ENCODE data around the gene WWC1.

WWC1 gene

GRCh38 chr5:168401880-168402279, 110.4 kb downstream of the WWC1 start:
- no peak overlapping the region for H3K27ac ChIP-seq (ENCODE audit: low read depth in 2 of 2, low read length in 2 of 2)
- H3K4me1 ChIP-seq (ENCODE audit: control insufficient read depth in 2 of 2, insufficient read depth in 2 of 2, low read length in 2 of 2), result no peaks in the 10 kb centered on the region
- no peaks in the 10 kb centered on the region for H3K9me3 ChIP-seq (ENCODE audit: control insufficient read depth in 2 of 2, low read length in 2 of 2)
- no peak overlapping the region for H3K4me3 ChIP-seq (ENCODE audit: low read length in 2 of 2)
- no peak overlapping the region for H3K9ac ChIP-seq (ENCODE audit: low read depth in 1 of 2, low read length in 2 of 2)
- H3K27me3 ChIP-seq (ENCODE audit: control insufficient read depth in 2 of 2, insufficient read depth in 2 of 2, low read length in 2 of 2), result no peaks in the 10 kb centered on the region
- H3K36me3 ChIP-seq (ENCODE audit: control insufficient read depth in 2 of 2, insufficient read depth in 2 of 2, low read length in 2 of 2), result peaks cover 4 to 8% of the 10 kb centered on the region in 2 donors

- no peaks in the 10 kb centered on the region for H3K9me3 ChIP-seq (ENCODE audit: control insufficient read depth in 2 of 2, low read length in 2 of 2)
- H3K27me3 ChIP-seq (ENCODE audit: control insufficient read depth in 2 of 2, insufficient read depth in 2 of 2, low read length in 2 of 2), result no peaks in the 10 kb centered on the region
- no peak overlapping the region for H3K9ac ChIP-seq (ENCODE audit: low read depth in 1 of 2, low read length in 2 of 2)
- H3K36me3 ChIP-seq (ENCODE audit: control insufficient read depth in 2 of 2, insufficient read depth in 2 of 2, low read length in 2 of 2), result peaks cover 7 to 11% of the 10 kb centered on the region in 2 donors
- no peak overlapping the region for H3K27ac ChIP-seq (ENCODE audit: low read depth in 2 of 2, low read length in 2 of 2)
- no peak overlapping the region for H3K4me3 ChIP-seq (ENCODE audit: low read length in 2 of 2)
- H3K4me1 ChIP-seq (ENCODE audit: control insufficient read depth in 2 of 2, insufficient read depth in 2 of 2, low read length in 2 of 2), result no peaks in the 10 kb centered on the region
Observed at GRCh38 chr5:168404365-168404764, 112.9 kb downstream of the WWC1 start.

GRCh38 chr5:168407211-168407610, 115.8 kb downstream of the WWC1 start:
- no peak overlapping the region for H3K27ac ChIP-seq (ENCODE audit: low read depth in 2 of 2, low read length in 2 of 2)
- H3K36me3 ChIP-seq (ENCODE audit: control insufficient read depth in 2 of 2, insufficient read depth in 2 of 2, low read length in 2 of 2), result peaks cover 3 to 14% of the 10 kb centered on the region in 2 donors
- H3K9me3 ChIP-seq (ENCODE audit: control insufficient read depth in 2 of 2, low read length in 2 of 2), result no peaks in the 10 kb centered on the region
- no peak overlapping the region for H3K4me3 ChIP-seq (ENCODE audit: low read length in 2 of 2)
- no peaks in the 10 kb centered on the region for H3K4me1 ChIP-seq (ENCODE audit: control insufficient read depth in 2 of 2, insufficient read depth in 2 of 2, low read length in 2 of 2)
- H3K9ac ChIP-seq (ENCODE audit: low read depth in 1 of 2, low read length in 2 of 2), result no peak overlapping the region
- H3K27me3 ChIP-seq (ENCODE audit: control insufficient read depth in 2 of 2, insufficient read depth in 2 of 2, low read length in 2 of 2), result no peaks in the 10 kb centered on the region

DNA sequence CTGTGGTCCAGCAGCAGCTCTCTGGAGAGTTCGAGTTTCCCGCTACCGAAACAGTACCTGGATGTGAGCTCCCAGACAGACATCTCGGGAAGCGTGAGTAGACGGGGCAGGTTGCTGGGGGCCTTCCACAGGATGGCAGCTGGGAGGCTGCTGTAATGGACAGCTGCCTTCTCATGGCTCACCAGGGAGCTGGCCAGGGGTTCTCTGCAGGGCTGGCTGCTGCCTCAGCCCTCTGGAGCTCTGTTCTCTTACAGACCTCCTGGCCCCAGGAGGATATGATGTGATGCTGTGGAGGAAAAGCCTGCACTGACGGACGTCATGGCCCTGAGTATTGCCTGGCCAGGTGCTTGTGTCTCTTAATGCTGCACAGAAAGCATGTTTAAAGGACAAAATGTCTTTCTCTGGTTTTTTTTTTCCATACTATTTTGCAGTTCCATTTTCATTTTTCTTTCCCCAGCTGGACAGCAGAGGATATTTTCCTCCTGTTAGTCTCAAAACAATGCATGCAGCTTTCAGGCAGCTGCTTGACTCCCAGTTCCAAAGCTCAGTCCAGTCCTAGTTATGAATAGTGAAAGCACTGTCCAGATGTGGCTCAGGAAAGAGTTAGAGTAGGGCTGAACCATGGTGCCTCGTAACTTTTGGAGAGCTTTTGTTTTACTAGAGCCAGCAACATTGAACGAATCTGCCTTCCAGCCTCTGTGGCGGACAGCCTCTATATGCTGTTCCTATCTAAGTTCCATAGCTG, 117.3 kb downstream of the WWC1 start:
- no peak overlapping the region for H3K9ac ChIP-seq (ENCODE audit: low read depth in 1 of 2, low read length in 2 of 2)
- H3K36me3 ChIP-seq (ENCODE audit: control insufficient read depth in 2 of 2, insufficient read depth in 2 of 2, low read length in 2 of 2), result peaks cover 3 to 14% of the 10 kb centered on the region in 2 donors
- H3K4me1 ChIP-seq (ENCODE audit: control insufficient read depth in 2 of 2, insufficient read depth in 2 of 2, low read length in 2 of 2), result no peaks in the 10 kb centered on the region
- H3K27me3 ChIP-seq (ENCODE audit: control insufficient read depth in 2 of 2, insufficient read depth in 2 of 2, low read length in 2 of 2), result no peaks in the 10 kb centered on the region
- H3K27ac ChIP-seq (ENCODE audit: low read depth in 2 of 2, low read length in 2 of 2), result no peak overlapping the region
- H3K9me3 ChIP-seq (ENCODE audit: control insufficient read depth in 2 of 2, low read length in 2 of 2), result no peaks in the 10 kb centered on the region
- H3K4me3 ChIP-seq (ENCODE audit: low read length in 2 of 2), result no peak overlapping the region

DNA sequence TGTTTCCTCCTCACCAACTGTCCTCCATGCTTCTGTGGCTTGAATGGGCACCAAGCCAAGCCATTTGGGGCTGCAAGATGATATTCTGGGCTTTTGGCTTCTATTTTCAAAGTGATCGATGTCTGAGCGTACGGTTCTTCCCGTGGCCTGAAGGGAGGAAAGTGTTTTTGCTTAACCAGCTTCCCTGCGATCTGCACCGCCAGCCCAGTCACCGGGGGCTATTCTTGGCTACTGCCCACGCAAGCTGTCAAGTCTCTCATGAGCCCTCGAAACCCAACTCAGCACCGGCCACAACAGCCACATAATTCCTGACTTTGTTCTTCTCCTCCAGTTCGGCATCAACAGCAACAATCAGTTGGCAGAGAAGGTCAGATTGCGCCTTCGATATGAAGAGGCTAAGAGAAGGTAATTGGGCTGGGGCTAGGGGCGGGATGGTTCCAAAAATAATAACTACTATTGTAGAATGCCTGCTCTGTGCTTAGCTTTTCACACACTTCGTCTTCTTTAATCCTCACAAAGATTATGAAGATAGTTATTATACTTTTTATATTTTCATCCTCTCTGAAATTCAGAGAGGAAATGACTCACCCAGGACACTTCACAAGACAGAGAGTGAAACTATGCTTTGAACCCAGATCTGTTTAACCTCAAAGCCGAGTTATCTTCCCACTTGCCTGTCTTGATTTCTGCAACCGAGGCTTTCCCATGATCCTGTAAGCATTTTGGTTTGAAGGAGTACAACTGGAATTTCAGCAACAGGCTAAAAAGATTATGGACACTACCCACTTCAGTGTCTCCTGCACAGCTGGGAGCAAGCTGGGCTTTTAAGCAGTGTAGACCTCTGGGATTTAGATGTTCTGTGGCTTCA, 118.4 kb downstream of the WWC1 start:
- Histone ChIP-seq H3K9ac (ENCODE audit: low read depth in 1 of 2, low read length in 2 of 2) (no peak overlapping the region), H3K27me3 (ENCODE audit: control insufficient read depth in 2 of 2, insufficient read depth in 2 of 2, low read length in 2 of 2) (no peaks in the 10 kb centered on the region), H3K27ac (ENCODE audit: low read depth in 2 of 2, low read length in 2 of 2) (no peak overlapping the region), H3K4me3 (ENCODE audit: low read length in 2 of 2) (no peak overlapping the region), H3K36me3 (ENCODE audit: control insufficient read depth in 2 of 2, insufficient read depth in 2 of 2, low read length in 2 of 2) (peaks cover 8 to 19% of the 10 kb centered on the region in 2 donors), H3K4me1 (ENCODE audit: control insufficient read depth in 2 of 2, insufficient read depth in 2 of 2, low read length in 2 of 2) (no peaks in the 10 kb centered on the region), H3K9me3 (ENCODE audit: control insufficient read depth in 2 of 2, low read length in 2 of 2) (no peaks in the 10 kb centered on the region)

DNA sequence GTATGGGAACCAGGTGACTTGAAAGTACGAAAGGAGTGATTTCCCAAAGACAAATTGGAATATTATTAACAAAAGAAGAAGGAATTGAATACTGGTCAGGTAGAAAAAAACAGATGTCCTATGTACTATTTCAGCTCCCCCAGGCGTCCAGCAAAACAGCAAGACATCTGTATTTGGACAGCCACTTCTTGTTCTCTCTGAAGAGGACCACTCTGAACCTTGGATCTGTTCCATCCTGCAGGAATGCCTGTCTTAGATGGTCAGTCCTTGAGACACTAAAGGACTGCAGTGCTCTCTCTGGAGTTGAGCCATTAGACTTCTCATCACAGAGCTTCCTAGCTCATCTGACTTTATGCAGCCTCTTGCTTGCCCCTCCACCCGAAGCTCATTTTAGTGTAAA, 120.4 kb downstream of the WWC1 start:
- Histone ChIP-seq H3K9ac (ENCODE audit: low read depth in 1 of 2, low read length in 2 of 2) (no peak overlapping the region), H3K4me3 (ENCODE audit: low read length in 2 of 2) (no peak overlapping the region), H3K27me3 (ENCODE audit: control insufficient read depth in 2 of 2, insufficient read depth in 2 of 2, low read length in 2 of 2) (no peaks in the 10 kb centered on the region), H3K9me3 (ENCODE audit: control insufficient read depth in 2 of 2, low read length in 2 of 2) (no peaks in the 10 kb centered on the region), H3K36me3 (ENCODE audit: control insufficient read depth in 2 of 2, insufficient read depth in 2 of 2, low read length in 2 of 2) (peaks cover 8 to 19% of the 10 kb centered on the region in 2 donors), H3K27ac (ENCODE audit: low read depth in 2 of 2, low read length in 2 of 2) (no peak overlapping the region), H3K4me1 (ENCODE audit: control insufficient read depth in 2 of 2, insufficient read depth in 2 of 2, low read length in 2 of 2) (no peaks in the 10 kb centered on the region)

DNA sequence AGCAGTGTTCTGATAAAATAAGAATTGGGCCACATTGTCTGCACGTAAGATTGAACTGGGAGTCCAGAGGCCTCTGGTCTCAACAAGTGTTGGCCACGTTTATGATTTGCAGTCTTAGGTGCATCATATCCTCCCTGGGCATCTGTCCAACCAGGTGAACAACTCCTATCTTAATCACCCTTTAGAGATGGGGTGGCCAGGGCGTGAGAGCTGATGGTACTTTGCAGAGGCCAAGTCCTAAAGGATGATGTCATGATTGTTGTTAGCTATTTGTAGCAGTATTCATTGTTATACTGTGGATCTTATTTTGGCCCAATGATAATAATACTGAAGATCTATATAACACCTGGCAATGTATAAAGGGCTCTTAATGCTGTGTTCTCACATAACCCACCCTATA, 121.6 kb downstream of the WWC1 start:
- H3K36me3 ChIP-seq (ENCODE audit: control insufficient read depth in 2 of 2, insufficient read depth in 2 of 2, low read length in 2 of 2), result peaks cover 8 to 19% of the 10 kb centered on the region in 2 donors
- H3K27ac ChIP-seq (ENCODE audit: low read depth in 2 of 2, low read length in 2 of 2), result no peak overlapping the region
- no peaks in the 10 kb centered on the region for H3K27me3 ChIP-seq (ENCODE audit: control insufficient read depth in 2 of 2, insufficient read depth in 2 of 2, low read length in 2 of 2)

DNA sequence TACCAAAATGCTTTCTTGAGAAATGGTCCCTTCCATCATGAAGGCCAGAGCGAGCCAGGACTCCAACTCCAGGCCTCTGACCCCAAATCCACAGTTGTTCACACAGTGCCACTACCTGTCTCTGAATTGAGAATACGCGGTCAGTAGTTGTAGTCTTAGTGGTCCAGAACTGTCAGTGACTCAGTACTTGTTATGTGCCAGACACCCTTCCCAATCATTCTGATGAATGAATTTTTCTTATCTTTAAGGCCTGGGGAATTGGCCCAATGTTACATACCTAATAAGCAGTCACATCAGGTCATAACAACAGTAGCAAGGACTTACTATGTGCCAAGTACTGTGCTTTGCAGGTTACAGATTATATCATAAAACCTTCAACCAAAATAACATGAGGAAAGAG, 122.2 kb downstream of the WWC1 start:
- no peak overlapping the region for H3K4me3 ChIP-seq (ENCODE audit: low read length in 2 of 2)
- no peaks in the 10 kb centered on the region for H3K4me1 ChIP-seq (ENCODE audit: control insufficient read depth in 2 of 2, insufficient read depth in 2 of 2, low read length in 2 of 2)
- H3K36me3 ChIP-seq (ENCODE audit: control insufficient read depth in 2 of 2, insufficient read depth in 2 of 2, low read length in 2 of 2), result peaks cover 8 to 14% of the 10 kb centered on the region in 2 donors
- no peaks in the 10 kb centered on the region for H3K9me3 ChIP-seq (ENCODE audit: control insufficient read depth in 2 of 2, low read length in 2 of 2)
- no peaks in the 10 kb centered on the region for H3K27me3 ChIP-seq (ENCODE audit: control insufficient read depth in 2 of 2, insufficient read depth in 2 of 2, low read length in 2 of 2)
- no peak overlapping the region for H3K9ac ChIP-seq (ENCODE audit: low read depth in 1 of 2, low read length in 2 of 2)
- H3K27ac ChIP-seq (ENCODE audit: low read depth in 2 of 2, low read length in 2 of 2), result no peak overlapping the region

More for the DNA sequence above, 121.6 kb downstream of the WWC1 start:
- H3K4me3 ChIP-seq (ENCODE audit: low read length in 2 of 2), result no peak overlapping the region
- H3K9me3 ChIP-seq (ENCODE audit: control insufficient read depth in 2 of 2, low read length in 2 of 2), result no peaks in the 10 kb centered on the region
- H3K4me1 ChIP-seq (ENCODE audit: control insufficient read depth in 2 of 2, insufficient read depth in 2 of 2, low read length in 2 of 2), result no peaks in the 10 kb centered on the region
- no peak overlapping the region for H3K9ac ChIP-seq (ENCODE audit: low read depth in 1 of 2, low read length in 2 of 2)

DNA sequence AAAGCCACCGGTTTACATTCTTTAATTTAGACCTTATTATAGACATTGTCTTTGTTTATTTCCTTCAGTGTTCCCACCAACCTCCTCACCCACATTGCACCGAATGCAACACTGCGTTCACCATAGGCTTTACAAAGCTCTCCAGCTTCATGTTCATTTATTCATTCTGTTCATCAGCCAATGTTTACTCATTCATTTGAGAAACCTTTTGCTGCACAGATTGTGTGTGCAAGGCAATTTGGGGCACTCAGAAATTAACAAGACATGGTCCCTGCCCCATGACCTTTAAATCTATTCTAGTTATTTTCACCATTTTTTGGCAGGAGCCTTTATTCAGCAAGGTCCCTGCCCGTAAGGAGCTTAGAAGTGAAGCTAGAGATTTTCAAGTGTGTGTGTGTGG, 124.0 kb downstream of the WWC1 start:
- H3K9me3 ChIP-seq (ENCODE audit: control insufficient read depth in 2 of 2, low read length in 2 of 2), result no peaks in the 10 kb centered on the region
- H3K4me1 ChIP-seq (ENCODE audit: control insufficient read depth in 2 of 2, insufficient read depth in 2 of 2, low read length in 2 of 2), result no peaks in the 10 kb centered on the region
- H3K9ac ChIP-seq (ENCODE audit: low read depth in 1 of 2, low read length in 2 of 2), result no peak overlapping the region
- H3K4me3 ChIP-seq (ENCODE audit: low read length in 2 of 2), result no peak overlapping the region
- H3K36me3 ChIP-seq (ENCODE audit: control insufficient read depth in 2 of 2, insufficient read depth in 2 of 2, low read length in 2 of 2), result peaks cover 4 to 5% of the 10 kb centered on the region in 2 donors
- H3K27ac ChIP-seq (ENCODE audit: low read depth in 2 of 2, low read length in 2 of 2), result no peak overlapping the region
- H3K27me3 ChIP-seq (ENCODE audit: control insufficient read depth in 2 of 2, insufficient read depth in 2 of 2, low read length in 2 of 2), result no peaks in the 10 kb centered on the region

DNA sequence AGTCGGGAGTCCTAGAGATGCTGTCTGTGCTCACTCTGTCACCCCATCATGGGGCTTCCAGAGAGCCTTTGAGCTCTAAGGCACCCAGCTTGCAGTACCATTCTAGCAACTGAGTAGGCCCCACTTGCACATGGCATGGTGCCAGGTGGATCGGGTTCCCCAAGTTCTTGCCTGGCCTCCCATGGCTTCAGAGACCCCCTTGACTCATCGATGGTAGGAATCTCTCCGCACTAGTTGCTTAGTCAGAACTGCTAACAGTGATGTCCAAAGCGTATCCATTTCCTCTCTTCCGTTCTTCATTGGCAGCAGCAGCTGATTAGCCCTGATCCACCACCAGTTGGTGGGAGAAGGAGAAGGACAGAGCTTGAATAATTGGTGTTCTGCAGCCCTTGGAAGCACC, 124.5 kb downstream of the WWC1 start:
- H3K27me3 ChIP-seq (ENCODE audit: control insufficient read depth in 2 of 2, insufficient read depth in 2 of 2, low read length in 2 of 2), result no peaks in the 10 kb centered on the region
- no peaks in the 10 kb centered on the region for H3K4me1 ChIP-seq (ENCODE audit: control insufficient read depth in 2 of 2, insufficient read depth in 2 of 2, low read length in 2 of 2)
- no peak overlapping the region for H3K9ac ChIP-seq (ENCODE audit: low read depth in 1 of 2, low read length in 2 of 2)
- H3K36me3 ChIP-seq (ENCODE audit: control insufficient read depth in 2 of 2, insufficient read depth in 2 of 2, low read length in 2 of 2), result peaks cover 4 to 5% of the 10 kb centered on the region in 2 donors
- no peak overlapping the region for H3K4me3 ChIP-seq (ENCODE audit: low read length in 2 of 2)
- no peaks in the 10 kb centered on the region for H3K9me3 ChIP-seq (ENCODE audit: control insufficient read depth in 2 of 2, low read length in 2 of 2)
- no peak overlapping the region for H3K27ac ChIP-seq (ENCODE audit: low read depth in 2 of 2, low read length in 2 of 2)

All from mucosa of rectum (tissue), 2 donors.